ENCODE results near the gene CATSPERD.

The CATSPERD gene

GRCh38 chr19:5809053-5809452 is 88.6 kb downstream of the CATSPERD start:
- no peak for DNase-seq

GRCh38 chr19:5809469-5809868 is 89.0 kb downstream of the CATSPERD start:
- DNase-seq: no peak

- no peak for DNase-seq
Observed at GRCh38 chr19:5811117-5811516, 90.7 kb downstream of the CATSPERD start.

GRCh38 chr19:5814123-5814851 is 93.8 kb downstream of the CATSPERD start:
- no peak for DNase-seq

- DNase-seq: no peak
Observed at GRCh38 chr19:5814852-5815246, 94.4 kb downstream of the CATSPERD start.

GRCh38 chr19:5817218-5817617 is 96.8 kb downstream of the CATSPERD start:
- DNase-seq: no peak

GRCh38 chr19:5818594-5818993 is 98.2 kb downstream of the CATSPERD start:
- DNase-seq: no peak

GRCh38 chr19:5820785-5821184 is 100.3 kb downstream of the CATSPERD start:
- no peak for DNase-seq

- no peak for DNase-seq
Observed at GRCh38 chr19:5821521-5822180, 101.2 kb downstream of the CATSPERD start.

- DNase-seq: no peak
Observed at GRCh38 chr19:5822181-5822844, 101.9 kb downstream of the CATSPERD start.

GRCh38 chr19:5823579-5824281 is 103.3 kb downstream of the CATSPERD start:
- DNase-seq: no peak

- no peak for DNase-seq
Observed at GRCh38 chr19:5824751-5825150, 104.3 kb downstream of the CATSPERD start.

- DNase-seq: no peak
Observed at GRCh38 chr19:5825178-5825577, 104.7 kb downstream of the CATSPERD start.

GRCh38 chr19:5826531-5827341 is 106.3 kb downstream of the CATSPERD start:
- no peak for DNase-seq

- DNase-seq: no peak
Observed at GRCh38 chr19:5827342-5827890, 107.0 kb downstream of the CATSPERD start.

GRCh38 chr19:5827891-5828660 is 107.6 kb downstream of the CATSPERD start:
- peak; percentile 87 for DNase-seq
